HepG2 (cell line): ENCODE results near the gene C1RL. TPM values are rescaled to one million over a fixed set of nuclear protein-coding genes. Genes with fewer than 3 reads are reported as not detected.

Source experiments
- BCLAF1 ChIP-seq: fragments of 450-650 bp; IDR thresholded peaks from 2 replicates; pipeline ENCODE4 v1.6.1; 2017; ENCODE audit warnings: mild to moderate bottlenecking
- ISX ChIP-seq: sonication (generic); formaldehyde crosslinking; conservative IDR thresholded peaks from 2 replicates; pipeline ENCODE4 v1.5.0; 2020; ENCODE audit warnings: missing genetic modification reagents
- JDP2 ChIP-seq: sonication (generic); formaldehyde crosslinking; IDR thresholded peaks from 2 replicates; pipeline ENCODE4 v1.8.1; 2022; ENCODE audit warnings: missing genetic modification reagents, borderline replicate concordance
- KAT7 ChIP-seq: IDR thresholded peaks from 2 replicates; pipeline ENCODE4 v1.6.1; 2018; ENCODE audit warnings: borderline replicate concordance, missing compliant biosample characterization
- MXD4 ChIP-seq: IDR thresholded peaks from 2 replicates; pipeline ENCODE4 v1.6.1; 2016; ENCODE audit warnings: mild to moderate bottlenecking, missing biosample characterization, missing genetic modification reagents
- YEATS4 ChIP-seq: sonication (generic); formaldehyde crosslinking; IDR thresholded peaks from 2 replicates; pipeline ENCODE4 v1.4.0; 2020; ENCODE audit warnings: missing genetic modification reagents, borderline replicate concordance
- ZNF136 ChIP-seq: sonication (generic); formaldehyde crosslinking; IDR thresholded peaks from 2 replicates; pipeline ENCODE4 v1.8.1; 2022; ENCODE audit warnings: low read depth, mild to moderate bottlenecking, moderate library complexity, missing genetic modification reagents
- ZNF468 ChIP-seq: sonication (generic); formaldehyde crosslinking; IDR thresholded peaks from 2 replicates; pipeline ENCODE4 v1.8.0; 2022; ENCODE audit warnings: mild to moderate bottlenecking, moderate library complexity, missing genetic modification reagents
- ZNF644 ChIP-seq: IDR thresholded peaks from 2 replicates; pipeline ENCODE4 v1.6.1; 2016; ENCODE audit warnings: low read depth
- polyA plus RNA-seq, 8 experiments: library from polyadenylated mRNA; depleted of rRNA in 3 of 8; stranded (reverse) in 7 of 8; unstranded in 1 of 8; fragments of >200 nt; fragmentation: Illumina TruSeq in 4 of 8; extraction: Trizol in 4 of 8; gene quantifications; 2 replicates each; pipeline versions ENCODE4 v1.2.1 to v1.2.3, GENCODE V29; 2011 to 2016; ENCODE audit warnings: low read depth in 4 of 8, missing spikeins in 1 of 8, mixed read lengths in 1 of 8; ENCODE audit not compliant: insufficient read depth in 1 of 8
- total RNA-seq, 5 experiments: library from RNA; depleted of rRNA; stranded (reverse); fragments of >200 nt; fragmentation: Illumina TruSeq; extraction: Trizol; gene quantifications; 2 replicates each; pipeline ENCODE4 v1.2.3, GENCODE V29; 2016; ENCODE audit warnings: low read depth in 1 of 5
- TF ChIP-seq, protein P1 (sequence below): sonication (generic); formaldehyde crosslinking; IDR thresholded peaks from 2 replicates; pipeline ENCODE4 v1.4.0; 2020; ENCODE audit warnings: missing genetic modification reagents
- TF ChIP-seq, protein P2 (sequence below): sonication (generic); formaldehyde crosslinking; IDR thresholded peaks from one replicate; pipeline ENCODE4 v1.5.1; 2020; ENCODE audit warnings: mild to moderate bottlenecking, missing genetic modification reagents; ENCODE audit errors: not compliant biosample characterization
- TF ChIP-seq, protein P3 (sequence below): sonication (generic); formaldehyde crosslinking; IDR thresholded peaks from 2 replicates; pipeline ENCODE4 v1.8.1; 2023; ENCODE audit warnings: mild to moderate bottlenecking, inconsistent platforms, moderate library complexity, missing genetic modification reagents, borderline replicate concordance
- TF ChIP-seq, protein P4 (sequence below): IDR thresholded peaks from 2 replicates; pipeline ENCODE4 v1.6.1; 2018; ENCODE audit warnings: missing genetic modification reagents

C1RL gene
- total and polyA plus RNA-seq, 2 of the 13 experiments (the other 11 are each of a cell fraction or from before 2014, with no cell fraction given): 28.9 to 53.1 TPM

DNA sequence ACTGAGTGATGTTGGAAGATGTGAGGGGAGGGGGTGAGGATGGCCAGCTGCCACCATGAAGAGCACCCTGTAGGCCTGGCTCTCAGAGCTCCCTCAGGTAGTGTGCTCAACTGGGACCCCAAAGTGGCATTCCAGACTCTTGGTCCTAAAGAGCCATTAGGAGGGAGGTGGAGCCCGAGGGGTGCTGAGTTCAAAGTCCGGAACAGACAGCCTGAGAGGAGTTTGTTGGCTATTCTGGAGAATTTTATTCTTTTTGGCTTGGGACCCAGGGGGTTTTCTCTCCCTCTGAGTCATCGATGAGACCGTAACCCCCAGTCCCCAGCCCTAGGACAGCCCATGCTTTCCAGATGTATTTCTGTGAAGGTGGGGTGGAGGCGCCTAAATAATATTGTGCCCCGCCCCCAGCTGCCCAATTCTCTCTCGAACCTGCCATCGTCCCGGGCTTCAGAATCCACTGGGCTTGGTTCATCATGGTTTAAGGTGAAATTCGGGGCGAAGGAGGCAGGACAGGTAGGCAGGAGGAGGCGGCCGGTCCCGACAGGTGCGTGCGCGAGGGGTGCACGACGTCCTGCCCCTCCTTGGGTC lies 20.4 kb upstream of the C1RL start (continued):
- TF ChIP-seq BCLAF1: no peak
- TF ChIP-seq KAT7 (CRISPR knock-in tag): no peak
- no peak for TF ChIP-seq ISX
- TF ChIP-seq, protein P1, sequence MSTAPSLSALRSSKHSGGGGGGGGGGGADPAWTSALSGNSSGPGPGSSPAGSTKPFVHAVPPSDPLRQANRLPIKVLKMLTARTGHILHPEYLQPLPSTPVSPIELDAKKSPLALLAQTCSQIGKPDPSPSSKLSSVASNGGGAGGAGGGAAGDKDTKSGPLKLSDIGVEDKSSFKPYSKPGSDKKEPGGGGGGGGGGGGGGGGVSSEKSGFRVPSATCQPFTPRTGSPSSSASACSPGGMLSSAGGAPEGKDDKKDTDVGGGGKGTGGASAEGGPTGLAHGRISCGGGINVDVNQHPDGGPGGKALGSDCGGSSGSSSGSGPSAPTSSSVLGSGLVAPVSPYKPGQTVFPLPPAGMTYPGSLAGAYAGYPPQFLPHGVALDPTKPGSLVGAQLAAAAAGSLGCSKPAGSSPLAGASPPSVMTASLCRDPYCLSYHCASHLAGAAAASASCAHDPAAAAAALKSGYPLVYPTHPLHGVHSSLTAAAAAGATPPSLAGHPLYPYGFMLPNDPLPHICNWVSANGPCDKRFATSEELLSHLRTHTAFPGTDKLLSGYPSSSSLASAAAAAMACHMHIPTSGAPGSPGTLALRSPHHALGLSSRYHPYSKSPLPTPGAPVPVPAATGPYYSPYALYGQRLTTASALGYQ (CRISPR knock-in tag): no peak
- TF ChIP-seq JDP2 (CRISPR knock-in tag): no peak
- TF ChIP-seq ZNF644 (CRISPR knock-in tag): no peak
- 0 out of 2 replicates have a peak, but pooled peaks have one; percentile 33 for TF ChIP-seq MXD4
- TF ChIP-seq, protein P2, sequence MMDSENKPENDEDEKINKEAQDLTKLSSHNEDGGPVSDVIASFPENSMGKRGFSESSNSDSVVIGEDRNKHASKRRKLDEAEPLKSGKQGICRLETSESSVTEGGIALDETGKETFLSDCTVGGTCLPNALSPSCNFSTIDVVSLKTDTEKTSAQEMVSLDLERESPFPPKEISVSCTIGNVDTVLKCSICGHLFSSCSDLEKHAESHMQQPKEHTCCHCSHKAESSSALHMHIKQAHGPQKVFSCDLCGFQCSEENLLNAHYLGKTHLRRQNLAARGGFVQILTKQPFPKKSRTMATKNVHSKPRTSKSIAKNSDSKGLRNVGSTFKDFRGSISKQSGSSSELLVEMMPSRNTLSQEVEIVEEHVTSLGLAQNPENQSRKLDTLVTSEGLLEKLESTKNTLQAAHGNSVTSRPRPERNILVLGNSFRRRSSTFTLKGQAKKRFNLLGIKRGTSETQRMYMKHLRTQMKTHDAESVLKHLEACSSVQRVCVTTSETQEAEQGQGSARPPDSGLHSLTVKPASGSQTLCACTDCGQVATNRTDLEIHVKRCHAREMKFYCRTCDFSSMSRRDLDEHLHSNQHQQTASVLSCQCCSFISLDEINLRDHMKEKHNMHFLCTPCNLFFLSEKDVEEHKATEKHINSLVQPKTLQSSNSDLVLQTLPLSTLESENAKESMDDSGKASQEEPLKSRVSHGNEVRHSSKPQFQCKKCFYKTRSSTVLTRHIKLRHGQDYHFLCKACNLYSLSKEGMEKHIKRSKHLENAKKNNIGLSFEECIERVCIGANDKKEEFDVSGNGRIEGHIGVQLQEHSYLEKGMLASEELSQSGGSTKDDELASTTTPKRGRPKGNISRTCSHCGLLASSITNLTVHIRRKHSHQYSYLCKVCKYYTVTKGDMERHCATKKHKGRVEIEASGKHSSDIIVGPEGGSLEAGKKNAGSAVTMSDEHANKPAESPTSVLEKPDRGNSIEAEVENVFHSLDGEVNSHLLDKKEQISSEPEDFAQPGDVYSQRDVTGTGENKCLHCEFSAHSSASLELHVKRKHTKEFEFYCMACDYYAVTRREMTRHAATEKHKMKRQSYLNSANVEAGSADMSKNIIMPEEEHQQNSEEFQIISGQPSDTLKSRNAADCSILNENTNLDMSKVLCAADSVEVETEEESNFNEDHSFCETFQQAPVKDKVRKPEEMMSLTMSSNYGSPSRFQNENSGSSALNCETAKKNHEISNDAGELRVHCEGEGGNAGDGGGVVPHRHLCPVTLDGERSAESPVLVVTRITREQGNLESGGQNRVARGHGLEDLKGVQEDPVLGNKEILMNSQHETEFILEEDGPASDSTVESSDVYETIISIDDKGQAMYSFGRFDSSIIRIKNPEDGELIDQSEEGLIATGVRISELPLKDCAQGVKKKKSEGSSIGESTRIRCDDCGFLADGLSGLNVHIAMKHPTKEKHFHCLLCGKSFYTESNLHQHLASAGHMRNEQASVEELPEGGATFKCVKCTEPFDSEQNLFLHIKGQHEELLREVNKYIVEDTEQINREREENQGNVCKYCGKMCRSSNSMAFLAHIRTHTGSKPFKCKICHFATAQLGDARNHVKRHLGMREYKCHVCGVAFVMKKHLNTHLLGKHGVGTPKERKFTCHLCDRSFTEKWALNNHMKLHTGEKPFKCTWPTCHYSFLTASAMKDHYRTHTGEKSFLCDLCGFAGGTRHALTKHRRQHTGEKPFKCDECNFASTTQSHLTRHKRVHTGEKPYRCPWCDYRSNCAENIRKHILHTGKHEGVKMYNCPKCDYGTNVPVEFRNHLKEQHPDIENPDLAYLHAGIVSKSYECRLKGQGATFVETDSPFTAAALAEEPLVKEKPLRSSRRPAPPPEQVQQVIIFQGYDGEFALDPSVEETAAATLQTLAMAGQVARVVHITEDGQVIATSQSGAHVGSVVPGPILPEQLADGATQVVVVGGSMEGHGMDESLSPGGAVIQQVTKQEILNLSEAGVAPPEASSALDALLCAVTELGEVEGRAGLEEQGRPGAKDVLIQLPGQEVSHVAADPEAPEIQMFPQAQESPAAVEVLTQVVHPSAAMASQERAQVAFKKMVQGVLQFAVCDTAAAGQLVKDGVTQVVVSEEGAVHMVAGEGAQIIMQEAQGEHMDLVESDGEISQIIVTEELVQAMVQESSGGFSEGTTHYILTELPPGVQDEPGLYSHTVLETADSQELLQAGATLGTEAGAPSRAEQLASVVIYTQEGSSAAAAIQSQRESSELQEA (CRISPR knock-in tag): peak; percentile 42
- TF ChIP-seq, protein P3, sequence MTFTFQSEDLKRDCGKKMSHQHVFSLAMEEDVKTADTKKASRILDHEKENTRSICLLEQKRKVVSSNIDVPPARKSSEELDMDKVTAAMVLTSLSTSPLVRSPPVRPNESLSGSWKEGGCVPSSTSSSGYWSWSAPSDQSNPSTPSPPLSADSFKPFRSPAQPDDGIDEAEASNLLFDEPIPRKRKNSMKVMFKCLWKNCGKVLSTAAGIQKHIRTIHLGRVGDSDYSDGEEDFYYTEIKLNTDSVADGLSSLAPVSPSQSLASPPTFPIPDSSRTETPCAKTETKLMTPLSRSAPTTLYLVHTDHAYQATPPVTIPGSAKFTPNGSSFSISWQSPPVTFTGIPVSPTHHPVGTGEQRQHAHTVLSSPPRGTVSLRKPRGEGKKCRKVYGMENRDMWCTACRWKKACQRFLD (CRISPR knock-in tag): no peak
- 0 out of 2 replicates have a peak, but pooled peaks have one; percentile 51 for TF ChIP-seq ZNF136 (CRISPR knock-in tag)
- TF ChIP-seq YEATS4 (CRISPR knock-in tag): 0 out of 2 replicates have a peak, but pooled peaks have one; percentile 14
- TF ChIP-seq ZNF468 (CRISPR knock-in tag): no peak
- TF ChIP-seq, protein P4, sequence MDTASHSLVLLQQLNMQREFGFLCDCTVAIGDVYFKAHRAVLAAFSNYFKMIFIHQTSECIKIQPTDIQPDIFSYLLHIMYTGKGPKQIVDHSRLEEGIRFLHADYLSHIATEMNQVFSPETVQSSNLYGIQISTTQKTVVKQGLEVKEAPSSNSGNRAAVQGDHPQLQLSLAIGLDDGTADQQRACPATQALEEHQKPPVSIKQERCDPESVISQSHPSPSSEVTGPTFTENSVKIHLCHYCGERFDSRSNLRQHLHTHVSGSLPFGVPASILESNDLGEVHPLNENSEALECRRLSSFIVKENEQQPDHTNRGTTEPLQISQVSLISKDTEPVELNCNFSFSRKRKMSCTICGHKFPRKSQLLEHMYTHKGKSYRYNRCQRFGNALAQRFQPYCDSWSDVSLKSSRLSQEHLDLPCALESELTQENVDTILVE: no peak
